Omental fat pad (tissue), 4 donors: Measurements from ENCODE around the gene NINJ1. TPM values are rescaled to one million over a fixed set of nuclear protein-coding genes. Genes with fewer than 3 reads are reported as not detected.

Source experiments
- ATAC-seq: fragments of 150-250 bp; one replicate; pipeline ENCODE4 v1.9.1; 2016; ENCODE audit warnings: mild to moderate bottlenecking, moderate library complexity; ENCODE audit not compliant: low FRiP score
- DNase-seq: peaks from one replicate; pipeline ENCODE4 v3.0.0-alpha.2; 2019; ENCODE audit warnings: low spot score
- total RNA-seq, 4 donors: library from RNA; depleted of rRNA; stranded (reverse); fragments of >200 nt; gene quantifications; one replicate each; pipeline ENCODE4 v1.1.0, GENCODE V29; 2016
- TF ChIP-seq, protein P1 (sequence below), 3 donors: fragments of 450-650 bp; IDR thresholded peaks; one replicate each; pipeline ENCODE4 v1.5.1; 2016 to 2017; ENCODE audit warnings: antibody characterized with exemption in 3 of 3, mild to moderate bottlenecking in 3 of 3, moderate library complexity in 2 of 3

The NINJ1 gene
- total RNA-seq, 4 donors from 2014 or later: 63.3 to 137 (median 104) TPM

DNA sequence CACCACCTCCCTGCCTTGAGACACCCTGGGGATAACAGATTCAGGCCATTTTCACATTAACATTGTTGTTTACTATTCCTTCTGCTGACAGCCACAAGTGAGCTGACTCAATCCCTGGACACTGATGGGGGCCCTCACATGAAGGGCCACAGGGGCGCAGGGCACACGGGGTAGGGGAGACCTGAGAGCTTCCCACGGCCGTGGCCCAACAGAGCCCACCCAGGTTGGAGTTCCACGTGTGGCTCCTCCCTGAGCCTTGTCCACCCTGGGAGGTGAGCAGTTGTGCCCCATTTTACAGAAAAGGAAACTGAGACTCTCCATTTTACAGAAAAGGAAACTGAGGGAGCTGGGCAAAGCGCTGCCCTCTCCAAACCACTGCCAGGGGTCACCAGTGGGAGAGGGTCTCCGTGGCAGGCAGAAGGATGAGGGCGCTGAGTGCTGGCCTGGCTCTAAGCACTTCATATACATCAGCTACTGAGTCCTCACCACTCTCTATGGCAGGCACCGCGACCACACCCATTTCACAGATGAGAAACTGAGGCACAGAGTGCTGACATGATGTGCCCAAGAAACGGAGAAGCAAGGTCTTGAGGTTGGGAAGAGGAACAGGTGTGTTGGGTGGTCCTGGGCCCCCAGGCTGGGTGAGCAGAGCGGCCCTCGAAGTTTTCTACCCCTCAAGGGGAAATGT lies 2.3 kb downstream of the NINJ1 start:
- DNase-seq (no peak), ATAC-seq (no peak)
- TF ChIP-seq, protein P1, sequence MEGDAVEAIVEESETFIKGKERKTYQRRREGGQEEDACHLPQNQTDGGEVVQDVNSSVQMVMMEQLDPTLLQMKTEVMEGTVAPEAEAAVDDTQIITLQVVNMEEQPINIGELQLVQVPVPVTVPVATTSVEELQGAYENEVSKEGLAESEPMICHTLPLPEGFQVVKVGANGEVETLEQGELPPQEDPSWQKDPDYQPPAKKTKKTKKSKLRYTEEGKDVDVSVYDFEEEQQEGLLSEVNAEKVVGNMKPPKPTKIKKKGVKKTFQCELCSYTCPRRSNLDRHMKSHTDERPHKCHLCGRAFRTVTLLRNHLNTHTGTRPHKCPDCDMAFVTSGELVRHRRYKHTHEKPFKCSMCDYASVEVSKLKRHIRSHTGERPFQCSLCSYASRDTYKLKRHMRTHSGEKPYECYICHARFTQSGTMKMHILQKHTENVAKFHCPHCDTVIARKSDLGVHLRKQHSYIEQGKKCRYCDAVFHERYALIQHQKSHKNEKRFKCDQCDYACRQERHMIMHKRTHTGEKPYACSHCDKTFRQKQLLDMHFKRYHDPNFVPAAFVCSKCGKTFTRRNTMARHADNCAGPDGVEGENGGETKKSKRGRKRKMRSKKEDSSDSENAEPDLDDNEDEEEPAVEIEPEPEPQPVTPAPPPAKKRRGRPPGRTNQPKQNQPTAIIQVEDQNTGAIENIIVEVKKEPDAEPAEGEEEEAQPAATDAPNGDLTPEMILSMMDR (IDR thresholded peaks at IDR 0.05): no peak

DNA sequence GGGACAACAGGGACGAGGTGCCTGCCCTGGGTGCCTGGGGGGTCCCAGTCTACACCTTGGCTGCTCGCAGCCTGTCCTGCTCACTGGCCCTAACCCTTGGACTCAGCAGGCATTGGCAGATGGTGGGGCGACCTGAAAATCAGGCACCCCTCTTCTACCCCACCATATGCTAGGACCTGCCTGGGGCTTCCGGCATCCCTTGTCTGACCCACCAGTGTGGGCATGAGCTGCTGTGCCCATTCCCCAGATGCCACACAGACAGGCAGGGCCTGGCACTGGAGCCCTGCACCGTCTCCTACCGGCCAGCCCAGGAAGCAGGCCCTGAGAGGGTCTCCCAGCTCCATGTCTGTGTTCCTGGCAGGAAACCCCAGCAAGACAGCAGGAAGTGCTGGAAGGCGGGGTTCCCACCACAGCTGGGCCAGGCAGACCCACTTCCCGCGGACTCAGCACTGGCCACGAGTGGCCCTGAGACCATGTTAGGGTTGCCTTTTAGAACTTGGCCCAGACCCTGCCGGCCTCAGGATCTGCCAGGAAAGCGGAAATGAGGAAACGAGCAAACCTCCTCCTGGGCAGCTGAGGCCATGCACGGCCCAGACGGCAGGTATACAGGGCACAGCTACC lies 3.1 kb downstream of the NINJ1 start:
- ATAC-seq: no peak
- TF ChIP-seq, protein P1 (IDR thresholded peaks at IDR 0.05): no peak
- DNase-seq: no peak

DNA sequence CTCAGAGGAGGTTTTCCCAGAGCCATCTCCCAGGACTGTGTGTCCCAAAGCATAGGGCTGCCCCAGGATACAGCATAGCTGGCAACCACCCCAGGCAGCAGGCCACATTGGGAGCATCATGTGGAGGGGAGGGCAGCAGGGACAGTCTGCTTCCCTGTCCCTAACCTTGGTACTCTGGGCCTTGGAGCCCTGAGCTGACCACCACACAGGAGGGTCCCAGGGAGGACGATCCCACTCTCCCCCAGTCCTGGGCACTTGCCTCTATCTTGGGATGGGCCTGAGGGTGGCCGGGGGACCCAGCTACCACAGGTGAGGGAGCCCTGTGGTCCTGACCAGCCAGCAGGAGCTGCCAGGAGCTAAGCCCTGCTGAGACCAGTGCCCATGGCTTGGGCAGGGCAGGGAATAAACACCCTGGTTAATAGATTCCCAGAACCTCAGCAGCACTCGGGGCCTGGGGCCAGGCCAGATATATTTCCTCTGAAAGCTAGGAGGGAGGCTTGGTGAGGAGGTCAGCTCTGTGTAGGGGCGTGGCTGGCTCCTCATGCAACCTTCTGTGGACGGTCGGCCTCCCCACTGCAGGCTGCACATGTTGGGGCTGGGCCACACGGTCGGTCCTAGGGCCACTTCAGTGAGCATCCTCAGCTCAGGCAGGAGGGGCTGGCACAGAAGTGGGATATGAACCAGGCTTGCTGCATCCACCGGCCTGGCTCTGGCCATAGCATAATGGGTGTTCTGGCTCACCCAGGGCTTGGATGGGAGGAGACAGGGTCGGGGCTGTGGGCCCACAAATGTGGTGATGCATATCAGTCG lies 4.2 kb downstream of the NINJ1 start:
- DNase-seq: no peak
- no peak for ATAC-seq
- TF ChIP-seq, protein P1 (IDR thresholded peaks at IDR 0.05): no peak

DNA sequence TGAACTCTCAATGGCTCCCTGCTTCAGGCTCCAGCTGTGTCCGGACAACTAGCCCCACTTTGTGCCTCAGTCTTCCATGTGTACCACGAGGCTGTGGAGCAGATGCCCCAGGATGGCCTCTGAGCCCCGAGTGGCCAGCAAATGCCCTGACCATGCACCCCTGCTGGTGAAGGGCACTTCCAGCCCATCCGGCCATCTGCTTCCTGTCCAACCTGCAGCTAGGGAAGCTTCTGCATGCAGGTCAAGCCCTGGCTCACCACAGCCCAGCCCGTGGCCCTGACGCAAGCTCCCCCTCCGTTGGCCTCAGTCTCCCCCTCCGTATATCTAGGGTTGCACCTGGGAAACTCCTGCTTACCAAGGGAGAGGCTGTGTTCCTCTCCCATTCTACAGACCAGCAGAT lies 4.8 kb downstream of the NINJ1 start:
- ATAC-seq: no peak
- TF ChIP-seq, protein P1 (IDR thresholded peaks at IDR 0.05): no peak
- no peak for DNase-seq

DNA sequence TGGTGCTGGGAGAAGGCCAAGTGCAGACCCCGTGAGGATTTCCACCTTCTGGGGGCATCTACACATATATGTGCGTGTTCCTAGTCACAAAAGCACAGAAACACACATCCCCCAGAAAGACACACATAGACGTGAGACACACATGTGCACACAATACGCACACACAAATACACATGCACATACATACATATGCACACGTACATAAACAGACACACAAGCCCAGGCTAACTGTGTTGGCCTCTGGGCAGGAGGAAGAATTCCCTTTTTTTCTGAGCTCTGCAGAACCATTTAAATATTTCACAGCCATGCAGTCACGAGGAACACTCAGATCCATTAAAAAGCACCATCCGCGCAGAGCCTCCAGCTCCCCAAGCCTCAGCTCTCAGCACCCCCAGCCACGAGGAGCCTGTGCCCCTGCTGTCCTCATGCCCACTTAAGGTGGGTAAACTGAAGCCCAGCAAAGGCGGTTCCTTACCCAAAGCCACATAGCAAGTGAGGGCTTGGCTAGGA lies 5.3 kb downstream of the NINJ1 start:
- TF ChIP-seq, protein P1 (IDR thresholded peaks at IDR 0.05): no peak
- ATAC-seq (no peak), DNase-seq (no peak)

DNA sequence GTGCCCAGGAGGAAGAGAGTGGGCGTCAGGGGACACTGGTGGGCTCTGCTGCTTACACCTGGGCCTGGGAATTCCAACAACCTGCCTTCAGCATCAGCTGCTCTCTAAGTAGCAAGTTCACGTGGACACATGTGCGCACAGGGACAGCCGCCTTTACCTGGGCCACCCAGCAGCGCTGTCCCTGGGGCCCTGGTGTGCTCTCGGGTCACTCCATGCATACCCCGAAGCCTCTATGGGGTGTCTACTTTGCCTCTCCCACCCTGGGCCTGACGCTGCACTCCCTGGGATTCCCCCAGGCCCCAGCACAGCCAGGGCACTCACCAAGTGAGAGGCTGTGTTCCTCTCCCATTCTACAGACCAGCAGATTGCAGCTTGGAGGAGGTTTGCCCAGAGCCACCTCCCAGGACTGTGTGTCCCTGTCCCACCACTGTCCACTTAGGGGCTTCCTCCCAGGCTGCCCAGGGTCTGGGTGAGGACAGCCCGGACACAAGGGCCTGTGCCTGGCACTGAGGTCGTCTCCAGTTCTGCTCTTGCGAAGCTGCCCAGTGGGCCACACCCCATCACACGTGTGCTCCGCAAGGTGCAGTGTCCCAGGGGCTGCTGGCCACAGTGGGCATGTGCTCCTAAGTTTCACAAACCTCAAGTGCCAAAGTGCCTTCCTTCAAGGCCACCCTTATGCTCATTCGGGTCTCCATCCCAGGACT lies 5.9 kb downstream of the NINJ1 start:
- ATAC-seq: no peak
- TF ChIP-seq, protein P1 (IDR thresholded peaks at IDR 0.05): no peak
- DNase-seq: no peak
